GM12878 (cell line): ENCODE results near the gene CABP7. TPM values are rescaled to one million over a fixed set of nuclear protein-coding genes. Genes with fewer than 3 reads are reported as not detected.

Experiments used
- ATAC-seq: fragments of 200-7000 bp; cut with Tn5 transposase; 3 replicates; pipeline ENCODE4 v1.9.1; 2020; ENCODE audit warnings: mild to moderate bottlenecking, moderate library complexity
- BruUV-seq: library from RNA; stranded (reverse); fragments of 400-500 nt; replicated peaks from 2 replicates; lab custom pipeline; 2021; lab: Mats Ljungman, UMichigan
- CTCF ChIA-PET: fragments of 300-600 bp; sonication (Branson Sonifier 250); formaldehyde crosslinking; extraction: SDS; loops from one replicate; lab custom pipeline; 2021; ENCODE audit warnings: inconsistent platforms; lab: Yijun Ruan, JAX
- POLR2A ChIA-PET: fragments of 350-600 bp; formaldehyde crosslinking; extraction: SDS; loops from one replicate; lab custom pipeline; 2021; ENCODE audit warnings: inconsistent platforms; lab: Charles Lee
- RAD21 ChIA-PET: fragments of 300-600 bp; sonication (Branson Sonifier 250); formaldehyde crosslinking; loops from one replicate; lab custom pipeline; 2023; ENCODE audit warnings: antibody characterized with exemption; ENCODE audit not compliant: unreplicated experiment; lab: Charles Lee
- SMC1A ChIA-PET: fragments of 300-600 bp; sonication (Branson Sonifier 250); formaldehyde crosslinking; loops from one replicate; lab custom pipeline; 2023; ENCODE audit not compliant: unreplicated experiment, uncharacterized antibody; lab: Charles Lee
- DNase-seq: peaks from one replicate; pipeline ENCODE4 v3.0.0-alpha.2; 2011; ENCODE audit warnings: low read depth, low spot score
- FAIRE-seq: peaks from 3 replicates; lab custom pipeline; 2011; peaks lifted over from hg19 to GRCh38; lab: Jason Lieb, UNC
- H2AFZ ChIP-seq: 2 replicates; pipeline ENCODE4 v1.6.0; 2011; ENCODE audit warnings: low read depth, low read length, control low read depth; ENCODE audit not compliant: control insufficient read depth
- H3K27ac ChIP-seq: 2 replicates; pipeline ENCODE4 v1.5.1; 2011; ENCODE audit warnings: control low read depth; ENCODE audit not compliant: control insufficient read depth, insufficient read depth
- H3K27me3 ChIP-seq, 2 experiments: replicated peaks in 1 of 2; 2 replicates each; pipeline versions ENCODE4 v1.6.0 to v1.6.1; 2011; ENCODE audit warnings: low read length in 1 of 2; ENCODE audit not compliant: control insufficient read depth in 2 of 2, insufficient read depth in 2 of 2
- H3K36me3 ChIP-seq, 2 experiments: 2 replicates each; pipeline ENCODE4 v1.5.1; 2011; ENCODE audit warnings: low read length in 1 of 2; ENCODE audit not compliant: control insufficient read depth in 2 of 2, insufficient read depth in 2 of 2
- H3K4me1 ChIP-seq: 2 replicates; pipeline ENCODE4 v1.6.1; 2011; ENCODE audit warnings: mild to moderate bottlenecking, low read length, moderate library complexity, mixed read lengths; ENCODE audit not compliant: control insufficient read depth, insufficient read depth
- H3K4me2 ChIP-seq: 2 replicates; pipeline ENCODE4 v1.6.0; 2011; ENCODE audit warnings: control low read depth; ENCODE audit not compliant: control insufficient read depth, insufficient read depth
- H3K4me3 ChIP-seq: fragments of 200-600 bp; sonication (generic); 2 replicates; pipeline ENCODE4 v1.5.1; 2016
- H3K79me2 ChIP-seq: 2 replicates; pipeline ENCODE4 v1.6.0; 2011; ENCODE audit warnings: low read length; ENCODE audit not compliant: control insufficient read depth, insufficient read depth
- H3K9ac ChIP-seq: 2 replicates; pipeline ENCODE4 v1.8.0; 2011; ENCODE audit warnings: low read length, control low read depth, mixed read lengths; ENCODE audit not compliant: control insufficient read depth, insufficient read depth
- H3K9me3 ChIP-seq: replicated peaks from 3 replicates; pipeline ENCODE4 v1.5.1; 2011; ENCODE audit warnings: mild to moderate bottlenecking, low read length; ENCODE audit not compliant: control insufficient read depth, insufficient read depth
- H4K20me1 ChIP-seq: 2 replicates; pipeline ENCODE4 v1.6.0; 2011; ENCODE audit not compliant: control insufficient read depth, insufficient read depth
- BMI1 ChIP-seq: fragments of 450-650 bp; IDR thresholded peaks from 2 replicates; pipeline ENCODE4 v1.6.1; 2016; ENCODE audit warnings: mild to moderate bottlenecking, moderate library complexity, borderline replicate concordance
- CBX5 ChIP-seq: sonication (generic); IDR thresholded peaks from 2 replicates; pipeline ENCODE4 v1.6.1; 2016; ENCODE audit warnings: low read depth, moderate library complexity, mild to moderate bottlenecking, inconsistent platforms
- CREB1 ChIP-seq: IDR thresholded peaks from 2 replicates; pipeline ENCODE4 v1.6.1; 2012; ENCODE audit warnings: low read depth, mild to moderate bottlenecking, inconsistent platforms
- DPF2 ChIP-seq: fragments of 450-650 bp; IDR thresholded peaks from 2 replicates; pipeline ENCODE4 v1.6.1; 2017; ENCODE audit warnings: mild to moderate bottlenecking
- EED ChIP-seq: sonication (generic); IDR thresholded peaks from 2 replicates; pipeline ENCODE4 v1.6.1; 2016; ENCODE audit warnings: antibody characterized with exemption, low read depth
- EGR1 ChIP-seq, 2 experiments: IDR thresholded peaks; 1 replicate in 1 of 2; 2 replicates in 1 of 2; pipeline ENCODE4 v1.6.1; 2011 to 2012; ENCODE audit warnings: low read depth in 2 of 2, low read length in 2 of 2, borderline replicate concordance in 1 of 2, mild to moderate bottlenecking in 1 of 2, moderate library complexity in 1 of 2
- ESRRA ChIP-seq: IDR thresholded peaks from 2 replicates; pipeline ENCODE4 v1.6.1; 2012; ENCODE audit warnings: mild to moderate bottlenecking, low read length, improper control_type of control experiment
- IKZF1 ChIP-seq: fragments of 450-650 bp; conservative IDR thresholded peaks from 2 replicates; pipeline ENCODE4 v1.6.1; 2017; ENCODE audit warnings: antibody characterized with exemption, mild to moderate bottlenecking
- IKZF2 ChIP-seq, 2 experiments: fragments of 450-650 bp; IDR thresholded peaks; 2 replicates each; pipeline ENCODE4 v1.6.1; 2017; ENCODE audit warnings: mild to moderate bottlenecking in 2 of 2, moderate library complexity in 2 of 2
- MAX ChIP-seq: IDR thresholded peaks from 2 replicates; pipeline ENCODE4 v1.6.1; 2012; ENCODE audit warnings: low read depth, low read length, improper control_type of control experiment
- RELA ChIP-seq: fragments of 450-650 bp; IDR thresholded peaks from 2 replicates; pipeline ENCODE4 v1.8.0; 2014; ENCODE audit warnings: borderline replicate concordance; ENCODE audit not compliant: partially characterized antibody
- RELB ChIP-seq: fragments of 450-650 bp; IDR thresholded peaks from 2 replicates; pipeline ENCODE4 v1.6.1; 2017; ENCODE audit warnings: low read depth, mild to moderate bottlenecking, moderate library complexity
- WGBS: methylation state at CpG from one replicate; pipeline ENCODE4 v1.1.6; 2016; ENCODE audit warnings: low lambda C conversion rate; ENCODE audit not compliant: insufficient replicate concordance, insufficient coverage; ENCODE audit errors: missing lambda C conversion rate; 5-methylcytosine and 5-hydroxymethylcytosine counted together
- in situ Hi-C: fragments of 300-500 bp; cut with MboI; formaldehyde crosslinking; loops from 9 replicates; pipeline ENCODE4 v1.14.3; 2018; ENCODE audit warnings: mixed read lengths
- intact Hi-C: fragments of 100-400 bp; cut with micrococcal nuclease; formaldehyde crosslinking; loops from one replicate; pipeline ENCODE4 v1.14.2; 2022; ENCODE audit not compliant: unreplicated experiment
- polyA plus RNA-seq, 11 experiments: library from polyadenylated mRNA; depleted of rRNA in 4 of 11; unstranded in 6 of 11; stranded (reverse) in 5 of 11; fragments of >200 nt; fragmentation: Nextera tagmentation in 4 of 11; fragmentation: Illumina TruSeq in 1 of 11; extraction: Ambion mirVana in 4 of 11; extraction: Trizol in 1 of 11; gene quantifications; 1 replicate in 1 of 11; 2 replicates in 10 of 11; pipeline versions ENCODE4 v1.2.1 to v1.2.3, GENCODE V29; 2011 to 2016; ENCODE audit warnings: inconsistent platforms in 2 of 11, missing spikeins in 2 of 11, low read depth in 1 of 11
- total RNA-seq, 4 experiments: library from RNA; depleted of rRNA in 3 of 4; stranded (reverse); fragments of >200 nt in 3 of 4; fragmentation: Illumina TruSeq in 1 of 4; extraction: Trizol in 1 of 4; gene quantifications; 2 replicates each; pipeline versions ENCODE4 v1.2.1 to v1.2.3, GENCODE V29; 2013 to 2021

The CABP7 gene
- total and polyA plus RNA-seq, 10 of the 15 experiments (the other 5 are each of a cell fraction or from before 2014, with no cell fraction given): 0.02 to 0.18 (median 0.05) TPM; not detected in 5

GRCh38 chr22:29713156-29713727 is 6.6 kb upstream of the CABP7 start (continued):
- no peak for TF ChIP-seq CBX5
- TF ChIP-seq CREB1: no peak
- TF ChIP-seq RELA: no peak
- TF ChIP-seq, all 136 proteins: peak for 0

GRCh38 chr22:29715240-29715639 is 4.6 kb upstream of the CABP7 start:
- POLR2A ChIA-PET: no interaction called here
- H3K27me3 ChIP-seq: peaks cover 3 to 6% of the 10 kb centered on the region in 2 experiments; a peak in 2 of 4 replicates
- TF ChIP-seq EGR1 (IDR thresholded peaks at IDR 0.05; ENCODE audit: borderline replicate concordance in 1 of 2, low read depth in 2 of 2, low read length in 2 of 2) (no peak), BMI1 (no peak), EED (no peak), DPF2 (no peak), MAX (no peak), CREB1 (no peak), ESRRA (no peak), IKZF1 (no peak), CBX5 (no peak), IKZF2 (IDR thresholded peaks at IDR 0.05) (no peak), RELB (no peak)
- no peak overlapping the region for H3K4me2 ChIP-seq
- ATAC-seq (no peak), FAIRE-seq (no peak), DNase-seq (no peak)
- no peaks in the 10 kb centered on the region for H3K9me3 ChIP-seq
- no TSS peak for BruUV-seq
- SMC1A ChIA-PET: no interaction called here
- RAD21 ChIA-PET: no interaction called here
- H4K20me1 ChIP-seq: no peaks in the 10 kb centered on the region
- H3K79me2 ChIP-seq: no peaks in the 10 kb centered on the region
- no peak overlapping the region for H3K9ac ChIP-seq
- no peak overlapping the region for H2AFZ ChIP-seq
- H3K4me1 ChIP-seq: no peaks in the 10 kb centered on the region
- CTCF ChIA-PET: interaction anchor here (0.6 kb wide), 1 partner anchor 1831 kb away, joined by 3 read pairs; no protein-coding TSS in a partner anchor
- no peaks in the 10 kb centered on the region for H3K36me3 ChIP-seq
- 36% methylated on average over 13 of the region's 13 CpGs for WGBS
- H3K4me3 ChIP-seq: no peak overlapping the region
- in situ Hi-C loops (no loop called here), intact Hi-C loops (no loop called here)
- H3K27ac ChIP-seq: no peak overlapping the region
